Type B pancreatic cell (in vitro differentiated cells): ENCODE results near the gene DDX18. TPM values are rescaled to one million over a fixed set of nuclear protein-coding genes. Genes with fewer than 3 reads are reported as not detected.
"Not testable (repeated sequence)": the region's sequence is repeated elsewhere in the genome, so short reads cannot be mapped to it uniquely, and the experiment has no call there.

ENCODE experiments used
- DNase-seq: peaks from one replicate; pipeline ENCODE4 v3.0.0; 2021; ENCODE audit warnings: mixed read lengths; ENCODE audit not compliant: unreplicated experiment; ENCODE audit errors: extremely low spot score
- H3K27ac Mint-ChIP-seq: 2 replicates; pipeline ENCODE4 v1.8.0; 2021; ENCODE audit warnings: mild to moderate bottlenecking, mixed read lengths
- H3K27me3 Mint-ChIP-seq: 2 replicates; pipeline ENCODE4 v1.8.0; 2021; ENCODE audit warnings: mixed read lengths
- H3K36me3 Mint-ChIP-seq: 2 replicates; pipeline ENCODE4 v1.8.0; 2021; ENCODE audit warnings: mixed read lengths
- H3K4me1 Mint-ChIP-seq: one replicate; pipeline ENCODE4 v1.8.0; 2021; ENCODE audit warnings: mixed read lengths; ENCODE audit not compliant: unreplicated experiment
- H3K4me3 Mint-ChIP-seq: 2 replicates; pipeline ENCODE4 v1.8.0; 2021; ENCODE audit warnings: mild to moderate bottlenecking, mixed read lengths
- H3K9me3 Mint-ChIP-seq: 2 replicates; pipeline ENCODE4 v1.8.0; 2021; ENCODE audit warnings: mixed read lengths
- total RNA-seq: library from RNA; stranded (reverse); gene quantifications from 2 replicates; pipeline ENCODE4 v1.2.1, GENCODE V29; 2021; ENCODE audit warnings: low replicate concordance
- TF ChIP-seq, protein P1 (sequence below): fragments of 200-600 bp; sonication (generic); conservative IDR thresholded peaks from 2 replicates; pipeline ENCODE4 v1.5.0; 2021; ENCODE audit warnings: antibody characterized with exemption, mild to moderate bottlenecking

The DDX18 gene
- total RNA-seq, 1 donor from 2014 or later = 62.9 TPM

DNA sequence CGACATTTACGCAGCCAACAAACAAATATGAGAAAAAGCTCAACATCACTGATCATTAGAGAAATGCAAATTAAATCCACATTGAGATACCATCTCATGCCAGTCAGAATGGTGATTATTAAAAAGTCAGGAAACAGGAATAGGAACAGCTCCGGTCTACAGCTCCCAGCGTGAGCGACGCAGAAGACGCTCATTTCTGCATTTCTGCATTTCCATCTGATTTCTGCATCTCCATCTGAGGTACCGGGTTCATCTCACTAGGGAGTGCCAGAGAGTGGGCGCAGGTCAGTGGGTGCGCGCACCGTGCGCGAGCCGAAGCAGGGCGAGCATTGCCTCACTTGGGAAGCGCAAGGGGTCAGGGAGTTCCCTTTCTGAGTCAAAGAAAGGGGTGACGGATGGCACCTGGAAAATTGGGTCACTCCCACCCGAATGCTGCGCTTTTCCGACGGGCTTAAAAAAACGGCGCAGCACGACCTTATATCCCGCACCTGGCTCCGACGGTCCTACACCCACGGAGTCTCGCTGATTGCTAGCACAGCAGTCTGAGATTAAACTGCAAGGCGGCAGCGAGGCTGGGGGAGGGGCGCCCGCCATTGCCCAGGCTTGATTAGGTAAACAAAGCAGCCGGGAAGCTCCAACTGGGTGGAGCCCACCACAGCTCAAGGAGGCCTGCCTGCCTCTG lies 10.7 kb upstream of the DDX18 start:
- not testable (repeated sequence) for H3K9me3 Mint-ChIP-seq, DNase-seq, H3K36me3 Mint-ChIP-seq, H3K27me3 Mint-ChIP-seq, H3K4me1 Mint-ChIP-seq
- TF ChIP-seq, protein P1, sequence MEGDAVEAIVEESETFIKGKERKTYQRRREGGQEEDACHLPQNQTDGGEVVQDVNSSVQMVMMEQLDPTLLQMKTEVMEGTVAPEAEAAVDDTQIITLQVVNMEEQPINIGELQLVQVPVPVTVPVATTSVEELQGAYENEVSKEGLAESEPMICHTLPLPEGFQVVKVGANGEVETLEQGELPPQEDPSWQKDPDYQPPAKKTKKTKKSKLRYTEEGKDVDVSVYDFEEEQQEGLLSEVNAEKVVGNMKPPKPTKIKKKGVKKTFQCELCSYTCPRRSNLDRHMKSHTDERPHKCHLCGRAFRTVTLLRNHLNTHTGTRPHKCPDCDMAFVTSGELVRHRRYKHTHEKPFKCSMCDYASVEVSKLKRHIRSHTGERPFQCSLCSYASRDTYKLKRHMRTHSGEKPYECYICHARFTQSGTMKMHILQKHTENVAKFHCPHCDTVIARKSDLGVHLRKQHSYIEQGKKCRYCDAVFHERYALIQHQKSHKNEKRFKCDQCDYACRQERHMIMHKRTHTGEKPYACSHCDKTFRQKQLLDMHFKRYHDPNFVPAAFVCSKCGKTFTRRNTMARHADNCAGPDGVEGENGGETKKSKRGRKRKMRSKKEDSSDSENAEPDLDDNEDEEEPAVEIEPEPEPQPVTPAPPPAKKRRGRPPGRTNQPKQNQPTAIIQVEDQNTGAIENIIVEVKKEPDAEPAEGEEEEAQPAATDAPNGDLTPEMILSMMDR = peak; percentile 31
- Mint-ChIP-seq H3K27ac (peak overlapping the region; percentile 18), H3K4me3 (peak overlapping the region; percentile 89)

DNA sequence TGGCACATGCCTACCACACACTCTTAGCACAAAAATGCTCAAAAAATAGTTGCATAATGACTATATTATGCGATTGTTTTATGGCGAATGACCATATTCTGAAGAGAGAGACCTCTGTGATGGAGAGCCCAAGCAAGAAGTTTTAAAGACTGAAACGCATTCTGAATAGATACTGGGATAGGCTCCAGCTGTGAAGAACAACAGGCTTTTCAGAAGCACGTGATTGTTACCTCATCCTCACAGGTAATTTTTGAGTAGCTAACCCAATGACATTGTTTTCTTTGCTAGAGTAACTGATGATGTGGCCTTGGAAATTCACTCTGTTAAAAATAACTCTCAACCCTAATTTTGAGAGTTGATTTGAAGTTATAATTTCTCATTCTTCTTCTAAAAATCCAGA lies 2.0 kb upstream of the DDX18 start:
- H3K27me3 Mint-ChIP-seq = peaks cover 8% of the 10 kb centered on the region
- H3K4me3 Mint-ChIP-seq = no peak overlapping the region
- TF ChIP-seq, protein P1 = no peak
- no peak for DNase-seq
- H3K4me1 Mint-ChIP-seq = peaks cover 10% of the 10 kb centered on the region
- H3K27ac Mint-ChIP-seq = no peak overlapping the region
- H3K36me3 Mint-ChIP-seq = no peaks in the 10 kb centered on the region
- H3K9me3 Mint-ChIP-seq = no peaks in the 10 kb centered on the region

DNA sequence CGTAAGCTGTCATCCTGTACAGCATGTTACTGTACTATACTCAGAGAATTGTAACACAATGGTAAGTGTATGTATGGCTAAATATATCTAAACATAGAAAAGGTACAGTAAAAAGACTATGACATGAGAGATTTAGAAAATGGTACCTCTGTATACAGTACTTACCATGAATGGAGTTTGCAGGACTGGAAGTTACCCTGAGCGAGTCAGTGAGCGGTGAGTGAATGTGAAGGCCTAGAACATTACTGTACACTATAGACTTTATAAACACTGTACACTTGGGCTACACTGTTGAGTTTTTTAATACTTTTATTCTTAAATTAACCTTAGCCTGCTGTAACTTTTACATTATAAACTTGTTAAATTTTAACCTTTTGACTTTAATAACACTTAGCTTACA lies 1.5 kb downstream of the DDX18 start:
- Mint-ChIP-seq H3K36me3 (peaks cover 6% of the 10 kb centered on the region), H3K27ac (no peak overlapping the region), H3K27me3 (peaks cover 5% of the 10 kb centered on the region), H3K4me1 (peaks cover 10% of the 10 kb centered on the region), H3K9me3 (no peaks in the 10 kb centered on the region), H3K4me3 (peak overlapping the region; percentile 98)
- no peak for DNase-seq
- TF ChIP-seq, protein P1 = no peak

DNA sequence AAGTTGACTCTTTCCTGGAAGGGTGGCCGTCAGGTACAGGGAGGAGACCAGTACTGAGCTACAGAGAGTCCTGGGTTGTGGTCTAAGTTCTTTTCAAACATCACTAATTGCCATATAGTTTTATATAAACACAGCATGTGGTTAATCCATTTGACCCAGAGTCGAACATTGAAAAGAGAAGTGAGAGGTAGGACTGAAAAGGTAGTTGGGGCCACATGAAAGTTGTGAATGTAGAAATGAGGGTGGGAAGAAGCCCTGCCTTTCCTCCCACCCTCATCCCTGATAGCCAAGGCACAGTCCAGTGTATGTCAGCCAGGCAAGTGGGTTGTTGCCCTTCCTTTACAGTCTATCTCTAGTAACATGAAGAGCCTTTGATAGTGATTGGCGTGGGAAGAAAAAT lies 4.4 kb downstream of the DDX18 start:
- no peak for DNase-seq
- Mint-ChIP-seq H3K27ac (no peak overlapping the region), H3K4me3 (no peak overlapping the region), H3K36me3 (peaks cover 25% of the 10 kb centered on the region), H3K9me3 (no peaks in the 10 kb centered on the region), H3K27me3 (no peaks in the 10 kb centered on the region), H3K4me1 (peaks cover 10% of the 10 kb centered on the region)
- TF ChIP-seq, protein P1 = no peak

DNA sequence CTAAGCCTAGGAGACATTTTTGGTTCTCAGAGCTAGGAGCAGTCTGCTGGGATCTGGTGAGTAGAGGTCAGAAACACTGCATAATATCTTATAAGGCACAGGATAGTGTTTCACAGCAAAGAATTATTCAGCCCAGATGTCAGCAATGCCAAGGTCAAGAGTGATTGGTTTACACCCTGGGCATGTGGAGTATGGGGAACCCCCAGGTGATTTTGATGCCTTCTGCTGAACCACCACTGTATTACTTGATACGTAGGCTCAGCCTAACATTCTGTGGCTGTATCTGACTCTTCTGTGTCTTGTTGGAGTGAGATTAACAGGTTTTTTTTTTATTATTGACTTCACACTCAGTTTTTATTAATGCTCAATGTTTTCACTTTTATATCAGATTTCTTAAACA lies 6.0 kb downstream of the DDX18 start:
- DNase-seq = no peak
- Mint-ChIP-seq H3K27ac (no peak overlapping the region), H3K4me1 (no peaks in the 10 kb centered on the region), H3K36me3 (peaks cover 38% of the 10 kb centered on the region), H3K27me3 (no peaks in the 10 kb centered on the region), H3K4me3 (no peak overlapping the region), H3K9me3 (no peaks in the 10 kb centered on the region)
- TF ChIP-seq, protein P1 = no peak

DNA sequence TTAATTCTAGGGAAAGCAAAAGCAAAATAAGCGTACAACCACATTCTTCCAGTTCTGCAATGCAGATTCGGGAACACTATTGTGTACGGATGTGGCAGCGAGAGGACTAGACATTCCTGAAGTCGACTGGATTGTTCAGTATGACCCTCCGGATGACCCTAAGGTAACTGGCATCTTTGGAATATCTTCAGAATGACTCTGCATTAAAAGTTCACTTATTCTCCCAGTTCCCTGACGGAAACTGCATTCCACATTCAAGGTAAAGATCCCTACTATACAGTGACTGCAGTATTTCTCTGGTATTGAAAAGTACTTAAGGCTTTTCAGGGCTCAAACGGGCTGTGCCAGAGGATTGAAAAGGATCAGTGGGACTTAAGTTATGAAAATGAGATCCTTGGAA lies 10.9 kb downstream of the DDX18 start:
- TF ChIP-seq, protein P1 = no peak
- peaks cover 50% of the 10 kb centered on the region for H3K36me3 Mint-ChIP-seq
- no peaks in the 10 kb centered on the region for H3K9me3 Mint-ChIP-seq
- no peaks in the 10 kb centered on the region for H3K4me1 Mint-ChIP-seq
- DNase-seq = no peak
- H3K27me3 Mint-ChIP-seq = no peaks in the 10 kb centered on the region
- H3K4me3 Mint-ChIP-seq = no peak overlapping the region
- no peak overlapping the region for H3K27ac Mint-ChIP-seq

DNA sequence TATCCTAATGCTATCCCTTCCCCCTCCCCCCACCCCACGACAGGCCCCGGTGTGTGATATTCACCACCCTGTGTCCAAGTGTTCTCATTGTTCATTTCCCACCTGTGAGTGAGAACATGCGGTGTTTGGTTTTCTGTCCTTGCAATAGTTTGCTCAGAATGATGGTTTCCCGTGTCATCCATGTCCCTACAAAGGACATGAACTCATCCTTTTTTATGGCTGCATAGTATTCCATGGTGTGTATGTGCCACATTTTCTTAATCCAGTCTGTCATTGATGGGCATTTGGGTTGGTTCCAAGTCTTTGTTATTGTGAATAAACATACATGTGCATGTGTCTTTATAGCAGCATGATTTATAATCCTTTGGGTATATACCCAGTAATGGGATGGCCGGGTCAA lies 13.0 kb downstream of the DDX18 start:
- DNase-seq, H3K27me3 Mint-ChIP-seq, H3K4me3 Mint-ChIP-seq, H3K27ac Mint-ChIP-seq, H3K9me3 Mint-ChIP-seq, H3K4me1 Mint-ChIP-seq: not testable (repeated sequence)
- H3K36me3 Mint-ChIP-seq = peaks cover 47% of the 10 kb centered on the region
